Measurements from ENCODE around the gene CHI3L2. TPM values are rescaled to one million over a fixed set of nuclear protein-coding genes. Genes with fewer than 3 reads are reported as not detected.

The CHI3L2 gene
- total and polyA plus RNA-seq, 2 experiments from 2014 or later, result 0.68 TPM; not detected in 1

DNA sequence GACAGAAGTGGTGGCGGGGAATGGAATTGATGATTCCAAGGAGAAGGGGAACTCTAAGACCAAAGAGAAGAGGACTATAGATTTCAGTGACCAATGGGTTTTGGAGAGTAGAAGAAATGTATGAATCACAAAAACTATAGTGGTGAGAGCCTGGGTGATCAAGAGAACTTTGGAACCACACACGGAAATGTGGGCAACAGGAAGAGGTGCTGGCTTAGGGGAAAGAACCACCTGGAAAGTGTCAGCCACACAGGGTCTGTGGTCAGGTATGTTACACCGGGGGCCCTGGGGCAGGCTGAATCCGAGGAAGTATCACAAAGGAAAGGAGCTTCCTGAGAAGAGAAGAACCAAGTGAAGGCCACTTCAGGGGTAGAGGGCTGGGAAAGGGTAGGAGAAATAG, 51.6 kb downstream of the CHI3L2 start:
- H3K27ac ChIP-seq (ENCODE audit: low read depth), result no peak overlapping the region

More for the DNA sequence above, 51.6 kb downstream of the CHI3L2 start:
- Histone ChIP-seq H3K4me3 (no peak overlapping the region), H3K27me3 (ENCODE audit: insufficient read depth) (no peaks in the 10 kb centered on the region), H3K9me2 (ENCODE audit: insufficient read depth) (peaks cover 10% of the 10 kb centered on the region; the same call in 1 of the 2 replicates), H3K36me3 (ENCODE audit: insufficient read depth) (no peaks in the 10 kb centered on the region), H2AFZ (no peak overlapping the region), H4K20me1 (replicated peaks; ENCODE audit: insufficient read depth) (no peaks in the 10 kb centered on the region), H3K4me2 (no peak overlapping the region), H3F3A (replicated peaks; ENCODE audit: low read depth) (no peaks in the 10 kb centered on the region), H3K79me2 (replicated peaks; ENCODE audit: insufficient read depth) (no peaks in the 10 kb centered on the region), H3K4me1 (ENCODE audit: insufficient read depth) (no peaks in the 10 kb centered on the region)
- no peak for ATAC-seq
- TF ChIP-seq, protein P1, sequence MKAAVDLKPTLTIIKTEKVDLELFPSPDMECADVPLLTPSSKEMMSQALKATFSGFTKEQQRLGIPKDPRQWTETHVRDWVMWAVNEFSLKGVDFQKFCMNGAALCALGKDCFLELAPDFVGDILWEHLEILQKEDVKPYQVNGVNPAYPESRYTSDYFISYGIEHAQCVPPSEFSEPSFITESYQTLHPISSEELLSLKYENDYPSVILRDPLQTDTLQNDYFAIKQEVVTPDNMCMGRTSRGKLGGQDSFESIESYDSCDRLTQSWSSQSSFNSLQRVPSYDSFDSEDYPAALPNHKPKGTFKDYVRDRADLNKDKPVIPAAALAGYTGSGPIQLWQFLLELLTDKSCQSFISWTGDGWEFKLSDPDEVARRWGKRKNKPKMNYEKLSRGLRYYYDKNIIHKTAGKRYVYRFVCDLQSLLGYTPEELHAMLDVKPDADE (IDR thresholded peaks at IDR 0.05), result no peak
- TF ChIP-seq EZH2phosphoT487 (IDR thresholded peaks at IDR 0.05; ENCODE audit: unreplicated experiment), result no peak
- TF ChIP-seq EZH2 (IDR thresholded peaks at IDR 0.05; ENCODE audit: low read depth, unreplicated experiment), result no peak
- TF ChIP-seq JUNB (IDR thresholded peaks at IDR 0.05; ENCODE audit: unreplicated experiment), result no peak
- TF ChIP-seq, protein P2, sequence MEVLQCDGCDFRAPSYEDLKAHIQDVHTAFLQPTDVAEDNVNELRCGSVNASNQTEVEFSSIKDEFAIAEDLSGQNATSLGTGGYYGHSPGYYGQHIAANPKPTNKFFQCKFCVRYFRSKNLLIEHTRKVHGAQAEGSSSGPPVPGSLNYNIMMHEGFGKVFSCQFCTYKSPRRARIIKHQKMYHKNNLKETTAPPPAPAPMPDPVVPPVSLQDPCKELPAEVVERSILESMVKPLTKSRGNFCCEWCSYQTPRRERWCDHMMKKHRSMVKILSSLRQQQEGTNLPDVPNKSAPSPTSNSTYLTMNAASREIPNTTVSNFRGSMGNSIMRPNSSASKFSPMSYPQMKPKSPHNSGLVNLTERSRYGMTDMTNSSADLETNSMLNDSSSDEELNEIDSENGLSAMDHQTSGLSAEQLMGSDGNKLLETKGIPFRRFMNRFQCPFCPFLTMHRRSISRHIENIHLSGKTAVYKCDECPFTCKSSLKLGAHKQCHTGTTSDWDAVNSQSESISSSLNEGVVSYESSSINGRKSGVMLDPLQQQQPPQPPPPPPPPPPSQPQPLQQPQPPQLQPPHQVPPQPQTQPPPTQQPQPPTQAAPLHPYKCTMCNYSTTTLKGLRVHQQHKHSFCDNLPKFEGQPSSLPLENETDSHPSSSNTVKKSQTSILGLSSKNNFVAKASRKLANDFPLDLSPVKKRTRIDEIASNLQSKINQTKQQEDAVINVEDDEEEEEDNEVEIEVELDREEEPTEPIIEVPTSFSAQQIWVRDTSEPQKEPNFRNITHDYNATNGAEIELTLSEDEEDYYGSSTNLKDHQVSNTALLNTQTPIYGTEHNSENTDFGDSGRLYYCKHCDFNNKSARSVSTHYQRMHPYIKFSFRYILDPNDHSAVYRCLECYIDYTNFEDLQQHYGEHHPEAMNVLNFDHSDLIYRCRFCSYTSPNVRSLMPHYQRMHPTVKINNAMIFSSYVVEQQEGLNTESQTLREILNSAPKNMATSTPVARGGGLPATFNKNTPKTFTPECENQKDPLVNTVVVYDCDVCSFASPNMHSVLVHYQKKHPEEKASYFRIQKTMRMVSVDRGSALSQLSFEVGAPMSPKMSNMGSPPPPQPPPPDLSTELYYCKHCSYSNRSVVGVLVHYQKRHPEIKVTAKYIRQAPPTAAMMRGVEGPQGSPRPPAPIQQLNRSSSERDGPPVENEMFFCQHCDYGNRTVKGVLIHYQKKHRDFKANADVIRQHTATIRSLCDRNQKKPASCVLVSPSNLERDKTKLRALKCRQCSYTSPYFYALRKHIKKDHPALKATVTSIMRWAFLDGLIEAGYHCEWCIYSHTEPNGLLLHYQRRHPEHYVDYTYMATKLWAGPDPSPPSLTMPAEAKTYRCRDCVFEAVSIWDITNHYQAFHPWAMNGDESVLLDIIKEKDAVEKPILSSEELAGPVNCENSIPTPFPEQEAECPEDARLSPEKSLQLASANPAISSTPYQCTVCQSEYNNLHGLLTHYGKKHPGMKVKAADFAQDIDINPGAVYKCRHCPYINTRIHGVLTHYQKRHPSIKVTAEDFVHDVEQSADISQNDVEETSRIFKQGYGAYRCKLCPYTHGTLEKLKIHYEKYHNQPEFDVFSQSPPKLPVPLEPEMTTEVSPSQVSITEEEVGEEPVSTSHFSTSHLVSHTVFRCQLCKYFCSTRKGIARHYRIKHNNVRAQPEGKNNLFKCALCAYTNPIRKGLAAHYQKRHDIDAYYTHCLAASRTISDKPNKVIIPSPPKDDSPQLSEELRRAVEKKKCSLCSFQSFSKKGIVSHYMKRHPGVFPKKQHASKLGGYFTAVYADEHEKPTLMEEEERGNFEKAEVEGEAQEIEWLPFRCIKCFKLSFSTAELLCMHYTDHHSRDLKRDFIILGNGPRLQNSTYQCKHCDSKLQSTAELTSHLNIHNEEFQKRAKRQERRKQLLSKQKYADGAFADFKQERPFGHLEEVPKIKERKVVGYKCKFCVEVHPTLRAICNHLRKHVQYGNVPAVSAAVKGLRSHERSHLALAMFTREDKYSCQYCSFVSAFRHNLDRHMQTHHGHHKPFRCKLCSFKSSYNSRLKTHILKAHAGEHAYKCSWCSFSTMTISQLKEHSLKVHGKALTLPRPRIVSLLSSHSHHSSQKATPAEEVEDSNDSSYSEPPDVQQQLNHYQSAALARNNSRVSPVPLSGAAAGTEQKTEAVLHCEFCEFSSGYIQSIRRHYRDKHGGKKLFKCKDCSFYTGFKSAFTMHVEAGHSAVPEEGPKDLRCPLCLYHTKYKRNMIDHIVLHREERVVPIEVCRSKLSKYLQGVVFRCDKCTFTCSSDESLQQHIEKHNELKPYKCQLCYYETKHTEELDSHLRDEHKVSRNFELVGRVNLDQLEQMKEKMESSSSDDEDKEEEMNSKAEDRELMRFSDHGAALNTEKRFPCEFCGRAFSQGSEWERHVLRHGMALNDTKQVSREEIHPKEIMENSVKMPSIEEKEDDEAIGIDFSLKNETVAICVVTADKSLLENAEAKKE (CRISPR knock-in tag; IDR thresholded peaks at IDR 0.05), result no peak
- TF ChIP-seq ZNF114 (CRISPR knock-in tag; IDR thresholded peaks at IDR 0.05), result no peak
- TF ChIP-seq CREB1 (CRISPR knock-in tag; IDR thresholded peaks at IDR 0.05; ENCODE audit: low read depth), result no peak
- no peak for TF ChIP-seq POLR2AphosphoS5 (IDR thresholded peaks at IDR 0.05; ENCODE audit: low read depth)
- TF ChIP-seq, protein P3, sequence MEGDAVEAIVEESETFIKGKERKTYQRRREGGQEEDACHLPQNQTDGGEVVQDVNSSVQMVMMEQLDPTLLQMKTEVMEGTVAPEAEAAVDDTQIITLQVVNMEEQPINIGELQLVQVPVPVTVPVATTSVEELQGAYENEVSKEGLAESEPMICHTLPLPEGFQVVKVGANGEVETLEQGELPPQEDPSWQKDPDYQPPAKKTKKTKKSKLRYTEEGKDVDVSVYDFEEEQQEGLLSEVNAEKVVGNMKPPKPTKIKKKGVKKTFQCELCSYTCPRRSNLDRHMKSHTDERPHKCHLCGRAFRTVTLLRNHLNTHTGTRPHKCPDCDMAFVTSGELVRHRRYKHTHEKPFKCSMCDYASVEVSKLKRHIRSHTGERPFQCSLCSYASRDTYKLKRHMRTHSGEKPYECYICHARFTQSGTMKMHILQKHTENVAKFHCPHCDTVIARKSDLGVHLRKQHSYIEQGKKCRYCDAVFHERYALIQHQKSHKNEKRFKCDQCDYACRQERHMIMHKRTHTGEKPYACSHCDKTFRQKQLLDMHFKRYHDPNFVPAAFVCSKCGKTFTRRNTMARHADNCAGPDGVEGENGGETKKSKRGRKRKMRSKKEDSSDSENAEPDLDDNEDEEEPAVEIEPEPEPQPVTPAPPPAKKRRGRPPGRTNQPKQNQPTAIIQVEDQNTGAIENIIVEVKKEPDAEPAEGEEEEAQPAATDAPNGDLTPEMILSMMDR (conservative IDR thresholded peaks at IDR 0.05; ENCODE audit: low read depth in 2 of 2), result no peak
- TF ChIP-seq ZNF331 (CRISPR knock-in tag; IDR thresholded peaks at IDR 0.05; ENCODE audit: low read depth), result no peak
- no peak for TF ChIP-seq NANOG (IDR thresholded peaks at IDR 0.05; ENCODE audit: borderline replicate concordance)
- H3K27ac Mint-ChIP-seq, result no peak overlapping the region
- H3K4me3 Mint-ChIP-seq, result no peak overlapping the region
- peaks cover 4% of the 10 kb centered on the region for H3K27me3 Mint-ChIP-seq (ENCODE audit: insufficient read depth, low read depth, poor library complexity)
- no peaks in the 10 kb centered on the region for H3K36me3 Mint-ChIP-seq (ENCODE audit: low read depth)
- no peak for DNase-seq (ENCODE audit: low spot score)
- H3K4me1 Mint-ChIP-seq, result no peaks in the 10 kb centered on the region; the same call in 2 of the 3 replicates
- no peaks in the 10 kb centered on the region for H3K9me3 Mint-ChIP-seq

Data from GM23338 (cell line).